ENCODE results near the gene GCSH.

DNA sequence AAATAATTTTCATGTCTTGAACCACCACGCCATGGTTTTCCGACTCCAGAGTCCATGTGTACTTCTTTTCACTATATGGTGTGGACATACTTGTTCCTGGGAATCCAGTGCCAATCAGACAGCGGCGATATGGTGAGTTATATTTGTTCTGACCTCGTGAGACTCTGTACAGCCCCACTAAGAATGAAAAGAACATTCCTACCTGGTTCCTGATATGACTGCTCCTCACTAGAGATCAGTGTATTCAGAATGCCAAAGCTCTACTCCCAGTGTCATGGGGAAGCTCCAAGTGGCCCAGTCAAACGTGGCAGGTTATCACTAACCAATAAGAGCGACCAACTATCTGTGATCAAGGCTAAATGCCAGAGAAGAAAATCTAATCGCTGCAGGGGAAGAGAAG lies 25.2 kb downstream of the GCSH start:
- no peak for TF ChIP-seq POLR2A (IDR thresholded peaks at IDR 0.05; ENCODE audit: low read depth)
- no peak for TF ChIP-seq CTCF (IDR thresholded peaks at IDR 0.05)
- TF ChIP-seq POLR2AphosphoS5 (IDR thresholded peaks at IDR 0.05), result no peak

Data from esophagus muscularis mucosa (tissue), 3 donors.